ENCODE measurements around the gene SVBP. TPM values are rescaled to one million over a fixed set of nuclear protein-coding genes. Genes with fewer than 3 reads are reported as not detected.
A peak's percentile ranks its signal among the peaks of the same experiment; 100 is the strongest.

Gene SVBP
- total and polyA plus RNA-seq, 4 donors: 3.4 to 21.8 (median 15.0) TPM

- Histone ChIP-seq H3K4me3 (ENCODE audit: low read depth in 1 of 3, low read length in 3 of 3) (no peak overlapping the region), H3K9ac (ENCODE audit: low read depth in 1 of 2, low read length in 2 of 2) (no peak overlapping the region), H3K27ac (ENCODE audit: low read depth in 1 of 2, low read length in 2 of 2) (peak overlapping the region in 1 of 2 donors; percentile 19), H3K4me1 (ENCODE audit: control insufficient read depth in 4 of 4, insufficient read depth in 4 of 4, low read length in 3 of 4) (peaks cover 0 to 16% (median 4%) of the 10 kb centered on the region in 4 donors), H3K36me3 (ENCODE audit: control insufficient read depth in 4 of 4, insufficient read depth in 3 of 4, low read depth in 1 of 4, low read length in 3 of 4) (peaks cover 9 to 49% (median 18%) of the 10 kb centered on the region in 4 donors), H3K9me3 (ENCODE audit: control insufficient read depth in 4 of 4, low read length in 3 of 4) (no peaks in the 10 kb centered on the region), H3K27me3 (ENCODE audit: control insufficient read depth in 4 of 4, insufficient read depth in 4 of 4, low read length in 3 of 4) (no peaks in the 10 kb centered on the region)
- no peak for DNase-seq (ENCODE audit: low spot score)
- 68% methylated on average over 6 of the region's 6 CpGs for WGBS
- TF ChIP-seq RAD21 (IDR thresholded peaks at IDR 0.05): peak; percentile 12 to 38
- TF ChIP-seq RXRA (IDR thresholded peaks at IDR 0.05): peak in 1 of 2 donors; percentile 7
- peak; percentile 33 for TF ChIP-seq HNF4G (IDR thresholded peaks at IDR 0.05)
- no peak for TF ChIP-seq EGR1 (IDR thresholded peaks at IDR 0.05; ENCODE audit: low read depth in 2 of 2)
- no peak for TF ChIP-seq ZBTB33 (IDR thresholded peaks at IDR 0.05)
- peak; percentile 29 for TF ChIP-seq SP1 (IDR thresholded peaks at IDR 0.05)
- peak; percentile 89 to 91 for TF ChIP-seq HNF4A (conservative IDR thresholded peaks at IDR 0.05)
- TF ChIP-seq MAX (IDR thresholded peaks at IDR 0.05): no peak
- no peak for TF ChIP-seq TAF1 (conservative IDR thresholded peaks at IDR 0.05)
- TF ChIP-seq REST (IDR thresholded peaks at IDR 0.05): no peak
Measured at GRCh38 chr1:42776502-42776901, 40.7 kb downstream of the SVBP start.

- H3K9ac ChIP-seq (ENCODE audit: low read depth in 1 of 2, low read length in 2 of 2): no peak overlapping the region
- TF ChIP-seq FOXA2 (IDR thresholded peaks at IDR 0.05): peak; percentile 15
- peak; percentile 39 to 68 for TF ChIP-seq HNF4A (conservative IDR thresholded peaks at IDR 0.05)
- no peak for TF ChIP-seq RXRA (IDR thresholded peaks at IDR 0.05)
- H3K9me3 ChIP-seq (ENCODE audit: control insufficient read depth in 4 of 4, low read length in 3 of 4): no peaks in the 10 kb centered on the region
- H3K27ac ChIP-seq (ENCODE audit: low read depth in 1 of 2, low read length in 2 of 2): peak overlapping the region; percentile 40 to 61
- H3K4me3 ChIP-seq (ENCODE audit: low read depth in 1 of 3, low read length in 3 of 3): no peak overlapping the region
- H3K4me1 ChIP-seq (ENCODE audit: control insufficient read depth in 4 of 4, insufficient read depth in 4 of 4, low read length in 3 of 4): peaks cover 2 to 16% (median 4%) of the 10 kb centered on the region in 4 donors
- peaks cover 7 to 39% (median 12%) of the 10 kb centered on the region in 4 donors for H3K36me3 ChIP-seq (ENCODE audit: control insufficient read depth in 4 of 4, insufficient read depth in 3 of 4, low read depth in 1 of 4, low read length in 3 of 4)
- 72% methylated on average over 5 of the region's 5 CpGs for WGBS
- H3K27me3 ChIP-seq (ENCODE audit: control insufficient read depth in 4 of 4, insufficient read depth in 4 of 4, low read length in 3 of 4): no peaks in the 10 kb centered on the region
- no peak for DNase-seq (ENCODE audit: low spot score)
Measured at GRCh38 chr1:42774928-42775526, 42.2 kb downstream of the SVBP start.

GRCh38 chr1:42773420-42773819, 43.8 kb downstream of the SVBP start:
- no peaks in the 10 kb centered on the region for H3K9me3 ChIP-seq (ENCODE audit: control insufficient read depth in 4 of 4, low read length in 3 of 4)
- no peak overlapping the region for H3K9ac ChIP-seq (ENCODE audit: low read depth in 1 of 2, low read length in 2 of 2)
- no peaks in the 10 kb centered on the region for H3K27me3 ChIP-seq (ENCODE audit: control insufficient read depth in 4 of 4, insufficient read depth in 4 of 4, low read length in 3 of 4)
- H3K4me1 ChIP-seq (ENCODE audit: control insufficient read depth in 4 of 4, insufficient read depth in 4 of 4, low read length in 3 of 4): peaks cover 4 to 21% (median 13%) of the 10 kb centered on the region in 4 donors
- H3K4me3 ChIP-seq (ENCODE audit: low read depth in 1 of 3, low read length in 3 of 3): no peak overlapping the region
- no peak for DNase-seq (ENCODE audit: low spot score)
- 50% methylated on average over 2 of the region's 2 CpGs for WGBS
- H3K27ac ChIP-seq (ENCODE audit: low read depth in 1 of 2, low read length in 2 of 2): no peak overlapping the region
- H3K36me3 ChIP-seq (ENCODE audit: control insufficient read depth in 4 of 4, insufficient read depth in 3 of 4, low read depth in 1 of 4, low read length in 3 of 4): peaks cover 7 to 34% (median 11%) of the 10 kb centered on the region in 4 donors
- no peak for TF ChIP-seq REST (IDR thresholded peaks at IDR 0.05)
- no peak for TF ChIP-seq ATF3 (IDR thresholded peaks at IDR 0.05)
- no peak for TF ChIP-seq CTCF (IDR thresholded peaks at IDR 0.05; ENCODE audit: low read depth, low read length, missing input control)
- TF ChIP-seq EGR1 (IDR thresholded peaks at IDR 0.05; ENCODE audit: low read depth in 2 of 2): no peak
- no peak for TF ChIP-seq HNF4A (conservative IDR thresholded peaks at IDR 0.05)
